HG03039 (cell line): ENCODE data around the gene SBK3.
"Not testable (repeated sequence)": the region's sequence is repeated elsewhere in the genome, so short reads cannot be mapped to it uniquely, and the experiment has no call there.

Source experiments
- ATAC-seq: cut with Tn5 transposase; IDR thresholded peaks from one replicate; pipeline ENCODE4 v1.9.1; 2021; ENCODE audit warnings: mild to moderate bottlenecking, moderate library complexity; ENCODE audit not compliant: unreplicated experiment

The SBK3 gene

GRCh38 chr19:55519451-55520311, 25.7 kb downstream of the SBK3 start:
- ATAC-seq = no peak

DNA sequence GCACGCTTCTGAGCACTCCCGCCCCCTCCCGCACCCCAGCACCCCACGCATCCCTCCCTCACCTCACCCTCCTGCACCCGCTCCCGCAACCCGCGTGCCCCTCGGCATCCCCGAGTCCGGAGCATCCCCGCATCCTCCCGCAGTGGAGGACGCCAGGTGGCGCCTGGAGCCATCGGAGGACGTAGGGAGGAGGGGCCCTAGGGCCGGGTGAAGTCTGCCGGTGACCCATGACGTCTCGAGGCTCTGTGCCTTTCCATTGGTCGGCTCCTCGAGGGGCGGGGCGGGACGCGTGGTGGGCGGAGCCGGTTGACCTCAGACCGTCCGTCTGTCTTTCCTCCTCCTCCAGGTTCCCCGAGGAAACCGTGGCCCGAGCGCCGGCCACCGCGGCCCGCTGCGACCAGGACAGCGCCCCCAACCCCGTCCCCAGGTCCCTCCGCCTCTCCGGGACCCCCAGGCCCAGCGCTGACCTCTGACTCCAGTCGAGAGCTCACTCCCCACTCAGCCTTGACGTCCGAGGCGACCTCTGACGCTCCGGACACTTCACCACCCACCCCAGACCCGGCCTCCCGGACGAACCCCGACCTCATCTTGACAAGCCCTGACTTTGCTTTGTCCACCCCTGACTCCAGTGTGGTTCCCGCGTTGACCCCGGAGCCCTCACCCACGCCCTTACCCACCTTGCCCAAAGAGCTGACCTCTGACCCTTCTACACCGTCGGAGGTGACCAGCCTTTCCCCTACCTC, 28.3 kb downstream of the SBK3 start:
- peak; percentile 94 for ATAC-seq

DNA sequence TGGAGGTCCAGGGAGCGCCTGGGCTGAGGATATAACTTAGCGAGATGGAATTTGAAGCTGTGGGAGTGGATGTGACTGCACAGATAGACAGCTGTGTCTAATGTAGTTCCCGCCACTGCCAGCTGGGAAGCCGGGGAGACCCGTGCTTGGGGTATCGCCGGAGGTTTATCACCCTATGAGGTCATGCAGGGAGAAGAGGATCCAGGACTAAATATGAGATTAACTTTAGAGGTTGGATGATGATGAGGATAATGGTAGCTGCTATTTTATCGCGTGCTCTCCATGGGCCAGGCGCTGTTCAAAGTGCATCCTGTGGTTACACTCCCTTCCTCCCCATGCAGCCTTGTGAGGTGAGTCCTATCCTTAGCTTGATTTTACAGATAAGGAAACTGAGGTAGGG, 37.2 kb downstream of the SBK3 start:
- ATAC-seq = no peak

- no peak for ATAC-seq
Observed at GRCh38 chr19:55504981-55505380, 40.4 kb downstream of the SBK3 start.

- no peak for ATAC-seq
Observed at GRCh38 chr19:55504252-55504603, 41.1 kb downstream of the SBK3 start.

GRCh38 chr19:55503502-55504251, 41.7 kb downstream of the SBK3 start:
- ATAC-seq = peak; percentile 88

- ATAC-seq = no peak
Observed at GRCh38 chr19:55503157-55503501, 42.2 kb downstream of the SBK3 start.

DNA sequence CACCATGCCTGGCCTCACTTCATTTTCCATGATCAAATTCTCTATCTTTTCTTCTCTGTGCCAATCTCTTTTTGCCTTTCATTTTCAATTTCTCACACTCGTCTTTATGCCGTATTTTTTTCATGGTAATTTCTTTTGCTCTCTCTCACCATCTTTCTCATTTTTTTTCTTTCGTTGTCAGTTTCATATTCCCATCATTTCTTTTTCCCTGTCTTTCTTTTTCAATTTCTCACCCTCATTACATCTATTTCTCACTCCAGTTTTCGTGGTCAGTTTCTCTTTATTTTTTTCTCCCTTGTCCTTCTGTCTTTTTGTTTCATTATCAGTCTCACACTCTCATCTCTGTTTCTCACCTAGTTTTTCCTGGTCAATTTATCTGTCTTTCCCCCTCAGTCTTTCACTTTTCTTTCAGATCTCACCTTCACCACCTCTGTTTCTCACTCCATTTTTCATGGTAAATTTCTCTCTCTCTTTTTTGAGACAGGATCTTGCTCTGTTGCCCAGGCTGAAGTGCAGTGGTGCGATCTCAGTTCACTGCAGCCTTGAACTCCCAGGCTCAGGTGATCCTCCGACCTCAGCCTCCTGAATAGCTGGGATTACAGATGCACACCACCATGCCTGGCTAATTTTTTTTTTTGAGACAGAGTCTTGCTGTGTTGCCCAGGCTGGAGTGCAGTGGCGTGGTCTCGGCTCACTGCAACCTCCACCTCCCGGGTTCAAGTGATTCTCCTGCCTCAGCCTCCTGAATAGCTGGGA, 43.0 kb downstream of the SBK3 start:
- ATAC-seq = no peak

GRCh38 chr19:55500368-55500952, 44.9 kb downstream of the SBK3 start:
- ATAC-seq = no peak

- no peak for ATAC-seq
Observed at GRCh38 chr19:55498246-55498840, 47.0 kb downstream of the SBK3 start.

GRCh38 chr19:55497763-55498162, 47.6 kb downstream of the SBK3 start:
- ATAC-seq = no peak

DNA sequence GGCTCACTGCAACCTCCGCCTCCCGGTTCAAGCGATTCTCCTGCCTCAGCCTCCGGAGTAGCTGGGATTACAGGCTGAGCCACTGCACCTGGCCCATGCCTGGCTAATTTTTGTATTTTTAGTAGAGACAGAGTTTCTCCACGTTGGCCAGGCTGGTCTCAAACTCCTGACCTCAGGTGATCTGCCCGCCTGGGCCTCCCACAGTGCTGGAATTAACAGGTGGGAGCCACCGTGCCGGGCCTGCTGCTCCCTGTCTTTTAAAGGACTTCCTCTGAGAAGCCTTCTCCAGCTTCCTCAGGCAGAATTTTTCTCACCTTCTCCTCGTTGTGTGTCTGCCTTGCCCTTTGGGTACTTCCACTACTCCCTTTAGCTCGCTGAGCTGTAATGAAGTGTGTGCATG, 48.5 kb downstream of the SBK3 start:
- ATAC-seq = not testable (repeated sequence)

GRCh38 chr19:55495646-55496349, 49.5 kb downstream of the SBK3 start:
- no peak for ATAC-seq

- ATAC-seq = no peak
Observed at GRCh38 chr19:55494172-55494761, 51.1 kb downstream of the SBK3 start.

GRCh38 chr19:55493645-55494171, 51.6 kb downstream of the SBK3 start:
- no peak for ATAC-seq

GRCh38 chr19:55493052-55493644, 52.2 kb downstream of the SBK3 start:
- ATAC-seq = no peak

DNA sequence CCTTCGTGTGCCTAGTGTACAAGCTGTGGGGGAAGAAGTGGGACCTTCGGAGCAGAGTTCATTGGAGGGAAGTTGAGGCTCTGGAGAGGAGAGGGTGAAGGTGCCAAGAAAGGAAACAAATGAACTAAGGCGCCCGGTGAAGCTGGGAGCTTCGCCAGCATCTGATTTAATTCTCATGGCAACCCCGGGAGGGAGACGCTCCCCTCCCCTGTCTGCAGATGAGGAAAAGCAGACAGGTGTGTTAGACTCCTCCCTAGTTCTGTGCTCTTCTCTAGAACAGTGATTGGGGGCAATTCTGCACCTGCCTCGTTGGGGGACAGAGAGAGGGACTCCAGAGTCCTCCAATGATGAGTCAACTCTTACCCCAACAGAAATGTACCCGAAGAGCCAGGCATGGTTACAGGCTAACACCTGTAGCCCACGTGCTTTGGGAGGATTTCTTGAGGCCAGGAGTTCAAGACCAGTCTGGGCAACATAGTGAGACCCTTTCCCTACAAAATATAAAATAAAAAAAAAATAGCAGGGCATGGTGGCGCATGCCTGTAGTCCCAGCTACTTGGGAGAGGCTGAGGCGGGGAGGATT, 52.9 kb downstream of the SBK3 start:
- ATAC-seq = no peak
